Hematopoietic multipotent progenitor cell treated with erythropoietin and hydrocortisone succinate and interleukin-3 and kit ligand, for 8 days (in vitro differentiated cells): ENCODE data around the gene MTCH1.

Experiments
- DNase-seq: peaks from one replicate; pipeline ENCODE4 v3.0.0-alpha.2; 2015

Gene MTCH1, protein sequence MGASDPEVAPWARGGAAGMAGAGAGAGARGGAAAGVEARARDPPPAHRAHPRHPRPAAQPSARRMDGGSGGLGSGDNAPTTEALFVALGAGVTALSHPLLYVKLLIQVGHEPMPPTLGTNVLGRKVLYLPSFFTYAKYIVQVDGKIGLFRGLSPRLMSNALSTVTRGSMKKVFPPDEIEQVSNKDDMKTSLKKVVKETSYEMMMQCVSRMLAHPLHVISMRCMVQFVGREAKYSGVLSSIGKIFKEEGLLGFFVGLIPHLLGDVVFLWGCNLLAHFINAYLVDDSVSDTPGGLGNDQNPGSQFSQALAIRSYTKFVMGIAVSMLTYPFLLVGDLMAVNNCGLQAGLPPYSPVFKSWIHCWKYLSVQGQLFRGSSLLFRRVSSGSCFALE

DNA sequence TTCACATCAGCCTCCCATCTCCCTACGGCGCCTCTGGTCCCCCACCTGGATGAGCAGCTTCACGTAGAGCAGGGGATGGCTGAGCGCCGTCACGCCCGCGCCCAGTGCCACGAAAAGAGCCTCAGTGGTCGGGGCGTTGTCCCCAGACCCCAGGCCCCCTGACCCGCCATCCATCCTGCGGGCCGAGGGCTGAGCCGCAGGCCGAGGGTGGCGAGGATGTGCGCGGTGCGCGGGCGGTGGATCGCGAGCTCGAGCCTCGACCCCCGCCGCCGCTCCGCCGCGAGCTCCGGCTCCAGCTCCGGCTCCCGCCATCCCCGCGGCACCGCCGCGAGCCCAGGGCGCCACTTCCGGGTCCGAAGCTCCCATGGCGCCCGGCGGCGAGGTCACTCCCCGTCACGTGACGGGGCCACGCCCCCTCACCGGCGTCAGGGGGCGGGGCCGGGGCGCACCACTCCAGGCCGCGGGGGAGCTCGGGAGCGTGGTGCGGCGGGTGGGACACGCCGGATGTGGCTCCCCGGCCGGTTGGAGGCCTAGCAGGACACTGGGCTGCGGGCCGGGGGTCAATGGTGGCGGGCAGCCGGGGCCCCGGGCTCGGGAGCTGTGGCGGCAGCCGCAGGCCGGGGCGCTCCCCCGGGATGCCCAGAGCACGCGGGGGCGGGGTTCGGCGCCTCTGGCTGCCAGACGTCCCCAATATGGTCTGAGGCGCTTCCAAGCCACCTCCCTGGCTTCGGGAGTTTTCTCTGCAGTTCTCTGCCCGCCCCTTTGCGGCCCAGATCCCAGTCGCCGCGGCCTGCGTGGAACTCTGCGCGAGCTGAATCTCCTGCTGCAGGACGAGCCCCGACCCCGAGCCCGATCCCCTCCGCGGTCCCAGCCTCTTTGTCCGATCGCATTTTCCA is at the start of gene MTCH1:
TSS of gene MTCH1 (minus strand) at position 389 of the 896 bp plus-strand sequence. CDS start at position 366, 23 bp downstream.
- DNase-seq: peak; percentile 90

DNA sequence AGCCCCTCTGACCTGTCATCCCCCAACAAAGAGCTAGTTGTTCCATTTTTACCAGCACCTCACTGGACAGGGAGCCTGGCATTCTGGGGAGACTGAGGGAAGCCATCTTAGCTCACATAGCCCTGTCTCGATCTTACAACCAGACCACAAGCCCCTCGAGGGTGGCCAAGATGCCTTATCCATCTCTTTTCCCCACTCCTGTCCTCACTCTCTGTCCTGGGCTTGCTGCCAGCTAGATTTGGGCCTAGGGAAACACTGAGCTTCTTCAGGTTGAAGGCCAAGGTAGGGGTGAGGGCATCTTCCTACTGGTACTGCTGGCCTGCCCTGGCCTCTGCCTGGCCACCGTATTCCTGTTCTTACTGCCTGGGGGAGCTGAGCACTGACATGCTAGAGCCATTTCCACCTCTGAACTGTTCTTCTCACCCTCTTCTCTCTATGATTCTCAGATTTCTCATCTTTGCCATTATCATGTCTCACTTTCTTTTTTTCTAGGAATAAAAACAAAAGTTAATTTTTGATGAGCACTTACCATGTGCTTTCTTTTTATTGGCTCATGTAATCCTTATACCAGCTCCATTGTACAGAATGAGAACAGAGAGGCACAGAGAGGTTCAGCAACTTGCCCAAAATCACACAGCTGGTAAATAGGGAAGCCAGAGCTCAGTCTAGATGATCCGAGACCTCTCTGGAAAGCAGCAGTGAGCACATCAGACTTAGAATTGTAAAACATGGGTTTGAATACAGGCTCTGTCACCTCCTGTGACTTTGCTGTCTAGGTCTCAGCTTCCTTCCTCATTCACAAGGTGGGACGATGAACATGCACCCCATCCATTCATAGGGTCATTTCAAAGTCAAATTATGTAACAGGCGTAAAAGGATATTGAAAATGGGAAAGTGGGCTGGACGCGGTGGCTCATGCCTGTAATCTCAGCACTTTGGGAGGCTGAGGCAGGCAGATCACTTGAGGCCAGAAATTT is 48.1 kb upstream of the MTCH1 start:
- DNase-seq: no peak

DNA sequence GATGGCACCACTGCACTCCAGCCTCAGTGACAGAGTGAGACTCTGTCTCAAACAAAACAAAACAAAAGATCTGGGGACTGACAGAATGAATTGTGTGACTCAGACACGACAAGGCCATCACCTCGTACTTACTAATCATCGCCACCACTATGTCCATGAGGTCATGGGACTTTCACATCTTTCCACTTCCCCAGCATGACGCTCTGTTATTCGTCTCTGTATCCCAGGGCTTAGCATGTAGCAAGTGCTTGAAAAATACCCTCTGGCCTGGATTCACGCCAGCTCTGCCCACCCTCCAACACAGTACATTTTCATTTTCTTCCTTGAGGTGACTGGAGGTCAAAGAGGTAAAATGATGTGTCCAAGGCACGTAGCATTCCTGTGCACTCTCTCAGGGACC is 47.3 kb upstream of the MTCH1 start:
- DNase-seq: no peak

DNA sequence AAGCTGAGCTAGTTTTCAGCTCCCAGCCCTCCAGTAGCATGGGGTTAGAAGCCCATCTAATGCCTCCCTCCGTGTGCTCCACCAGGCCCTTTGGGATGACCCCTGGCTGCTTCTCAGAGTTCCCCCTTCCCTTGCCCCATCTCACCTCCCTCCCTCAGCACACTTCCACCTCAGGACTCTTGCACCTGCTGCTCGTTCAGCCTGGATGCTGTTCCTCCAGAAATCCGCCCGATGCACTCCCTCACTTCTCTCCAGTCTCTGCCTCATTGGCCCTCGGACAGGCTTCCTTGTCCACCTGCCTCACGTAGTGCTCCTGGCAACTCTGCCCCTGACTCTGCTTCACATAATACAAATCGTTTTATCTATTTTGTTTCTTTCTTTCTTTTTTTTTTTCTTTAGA is 46.2 kb upstream of the MTCH1 start:
- no peak for DNase-seq

DNA sequence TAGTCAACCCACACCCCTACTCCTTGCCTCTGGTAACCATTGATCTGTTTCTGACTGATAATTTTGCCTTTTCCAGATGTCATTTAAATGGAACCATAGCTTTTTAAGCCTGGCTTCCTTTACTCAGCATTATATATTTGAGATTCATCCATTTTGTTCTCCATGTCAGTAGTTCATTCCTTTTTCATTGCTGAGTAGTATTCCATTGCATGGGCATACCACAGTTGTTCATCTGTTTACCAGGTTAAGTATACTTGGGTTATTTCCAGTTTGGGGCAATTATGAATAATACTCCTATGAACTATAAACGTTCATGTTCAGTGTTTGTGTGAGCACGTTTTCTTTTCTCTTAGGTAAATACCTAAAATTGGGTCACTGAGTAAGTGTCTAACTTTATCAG is 44.6 kb upstream of the MTCH1 start:
- DNase-seq: no peak

DNA sequence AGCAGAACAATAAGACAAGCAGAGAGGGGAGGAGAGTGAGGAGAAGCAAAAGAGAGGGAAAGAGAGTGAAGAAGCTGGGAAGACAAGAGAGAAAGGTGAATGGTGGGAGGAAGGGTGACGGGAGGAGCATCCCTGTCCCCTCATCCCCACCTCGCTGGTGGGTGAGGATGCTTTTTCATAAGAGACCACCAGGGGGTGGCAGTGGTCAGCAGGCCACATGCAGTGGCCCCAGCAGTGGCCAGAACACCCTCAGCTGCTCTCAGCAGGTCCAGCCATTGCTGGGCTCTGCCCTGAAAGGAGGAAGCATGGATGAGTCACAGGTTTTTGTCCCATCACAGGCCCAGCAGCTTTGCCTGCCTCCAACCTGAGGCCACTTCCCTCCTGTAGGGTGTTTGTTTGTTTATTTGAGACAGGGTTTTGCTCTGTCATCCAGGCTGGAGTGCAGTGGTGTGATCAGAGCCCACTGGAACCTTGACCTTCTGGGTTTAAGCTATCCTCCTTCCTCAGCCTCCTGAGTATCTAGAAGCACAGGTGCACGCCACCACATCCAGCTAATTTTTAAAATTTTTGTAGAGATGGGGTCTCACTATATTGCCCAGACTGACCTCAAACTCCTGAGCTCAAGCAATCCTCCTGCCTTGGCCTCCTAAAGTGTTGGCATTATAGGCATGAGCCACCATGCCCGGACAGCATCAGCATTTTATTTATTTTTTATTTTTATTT is 43.4 kb upstream of the MTCH1 start:
- peak; percentile 88 for DNase-seq

DNA sequence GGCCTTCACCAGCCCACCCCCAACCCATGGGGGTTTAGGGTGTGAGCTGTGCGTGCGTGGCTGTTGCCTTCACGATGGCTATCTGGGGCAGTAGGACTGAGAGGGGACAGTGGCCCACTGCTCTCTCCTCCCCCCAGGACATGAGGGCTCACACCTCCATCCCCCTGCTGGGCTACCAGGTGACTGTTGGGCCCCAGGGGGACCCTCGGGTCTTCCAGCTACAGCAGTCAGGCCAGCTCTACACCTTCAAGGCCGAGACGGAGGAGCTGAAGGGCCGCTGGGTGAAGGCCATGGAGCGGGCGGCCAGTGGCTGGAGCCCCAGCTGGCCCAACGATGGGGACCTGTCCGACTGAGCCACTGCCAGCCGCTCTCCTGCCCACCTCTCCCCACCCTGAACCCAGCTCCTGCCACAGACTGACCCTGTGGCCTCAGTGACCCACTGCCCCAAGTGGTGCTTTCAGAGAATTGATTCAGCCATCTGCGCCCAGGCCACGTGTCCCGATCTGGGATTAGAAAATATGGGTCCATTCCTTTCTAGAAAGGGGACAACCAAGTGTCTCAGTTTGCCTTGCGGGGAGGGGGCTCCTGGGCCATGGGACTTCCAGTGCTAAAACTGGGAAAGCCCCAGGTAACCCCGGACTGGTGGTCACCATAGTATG is 41.9 kb upstream of the MTCH1 start:
- DNase-seq: no peak

DNA sequence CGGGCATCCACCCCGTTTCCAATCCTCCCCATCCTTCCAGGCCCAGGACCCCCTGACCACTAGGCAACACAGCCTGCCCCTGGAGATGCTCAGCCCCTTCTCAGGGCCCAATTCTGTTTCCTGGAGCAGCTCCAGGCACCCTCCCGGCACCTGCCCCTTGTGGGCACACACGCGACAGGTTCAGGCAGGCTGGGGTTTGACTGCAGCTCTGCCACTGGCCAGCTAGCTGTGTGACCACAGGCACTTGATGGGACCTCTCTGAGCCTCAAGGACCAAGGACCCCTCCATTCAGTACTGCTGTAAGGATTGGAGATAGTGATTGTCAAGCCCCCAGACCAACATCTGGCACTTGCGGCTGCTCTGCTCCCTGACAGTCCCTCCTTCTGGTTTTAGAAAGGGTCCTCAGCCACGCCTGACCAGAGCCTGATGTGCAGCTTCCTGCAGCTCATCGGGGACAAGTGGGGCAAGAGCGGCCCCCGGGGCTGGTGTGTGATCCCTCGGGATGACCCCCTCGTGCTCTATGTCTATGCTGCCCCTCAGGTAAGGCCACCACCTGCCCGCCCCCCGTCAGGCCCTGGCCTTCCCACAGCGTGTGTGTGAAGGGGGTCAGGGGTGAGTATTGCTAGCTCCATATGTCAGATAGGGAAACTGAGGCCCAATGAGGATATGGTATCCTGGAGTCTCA is 41.2 kb upstream of the MTCH1 start:
- DNase-seq: no peak

DNA sequence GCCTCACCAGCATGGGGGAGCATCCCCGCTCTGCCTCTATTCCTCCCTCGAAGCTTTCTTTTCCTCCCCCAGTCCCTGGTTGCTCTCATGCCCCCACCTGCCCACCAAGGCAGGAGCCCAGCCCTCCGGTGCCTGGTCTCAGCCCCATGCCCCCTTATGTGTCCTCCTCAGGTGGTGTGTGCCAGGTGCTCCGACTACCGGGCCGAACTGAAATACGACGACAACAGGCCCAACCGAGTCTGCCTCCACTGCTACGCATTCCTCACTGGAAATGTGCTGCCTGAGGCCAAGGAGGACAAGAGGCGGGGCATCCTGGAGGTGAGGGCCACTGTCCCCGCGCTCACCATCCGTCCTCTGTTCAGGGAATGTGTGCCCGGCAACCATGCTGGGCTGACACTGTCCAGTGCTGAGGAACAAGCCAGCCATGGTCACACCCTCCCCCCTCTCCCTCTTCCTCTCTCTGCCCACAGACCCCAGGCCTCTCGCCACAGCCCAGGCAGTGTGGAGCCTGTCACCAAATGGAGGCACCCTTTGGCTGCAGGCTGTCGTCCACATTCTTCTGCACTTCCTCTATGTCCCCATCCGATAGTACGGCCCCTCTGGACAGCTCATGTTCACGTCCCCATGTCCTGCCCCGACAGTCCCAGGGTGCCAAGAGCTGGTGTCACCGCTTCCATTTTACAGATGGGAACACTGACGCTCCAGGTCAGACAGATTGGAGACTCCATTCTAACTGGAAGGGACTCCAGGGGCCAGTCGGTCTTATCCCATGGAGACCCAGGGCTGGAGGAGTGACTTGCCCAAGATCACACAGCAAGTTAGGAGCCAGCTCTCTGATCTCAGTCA is 39.8 kb upstream of the MTCH1 start:
- no peak for DNase-seq

DNA sequence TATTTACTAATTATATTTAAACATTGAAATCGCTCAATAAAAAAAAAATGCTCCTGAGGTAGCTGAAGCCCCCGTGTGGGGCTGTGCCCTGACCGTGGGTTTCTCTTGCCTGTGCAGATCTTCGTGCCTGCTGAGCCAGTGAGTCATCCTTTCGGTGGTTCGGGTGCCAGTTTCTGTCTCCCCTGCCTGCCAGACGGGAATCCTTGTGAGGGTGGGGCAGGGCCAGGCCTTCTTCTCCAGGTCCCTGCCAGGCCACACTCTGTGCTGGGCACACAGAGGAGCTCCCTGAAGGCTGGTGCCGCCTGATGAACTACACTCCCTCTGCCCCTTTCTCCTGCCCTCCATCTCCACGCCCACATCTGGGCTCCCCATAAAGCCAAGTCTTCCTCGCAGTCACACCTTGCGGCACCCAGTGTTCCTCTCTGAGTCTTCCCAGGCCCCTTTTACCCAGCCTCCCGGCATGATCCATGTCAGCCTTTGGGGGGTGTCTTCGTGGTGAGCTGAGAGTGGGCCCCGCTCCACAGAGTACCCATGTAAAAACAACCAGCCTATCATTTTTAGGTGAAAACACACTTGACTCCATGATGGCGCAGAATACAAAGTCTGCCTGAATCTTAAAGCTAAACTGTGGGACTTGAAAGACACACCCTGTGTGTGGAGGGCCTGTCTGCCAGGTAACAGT is 38.8 kb upstream of the MTCH1 start:
- DNase-seq: peak; percentile 67

DNA sequence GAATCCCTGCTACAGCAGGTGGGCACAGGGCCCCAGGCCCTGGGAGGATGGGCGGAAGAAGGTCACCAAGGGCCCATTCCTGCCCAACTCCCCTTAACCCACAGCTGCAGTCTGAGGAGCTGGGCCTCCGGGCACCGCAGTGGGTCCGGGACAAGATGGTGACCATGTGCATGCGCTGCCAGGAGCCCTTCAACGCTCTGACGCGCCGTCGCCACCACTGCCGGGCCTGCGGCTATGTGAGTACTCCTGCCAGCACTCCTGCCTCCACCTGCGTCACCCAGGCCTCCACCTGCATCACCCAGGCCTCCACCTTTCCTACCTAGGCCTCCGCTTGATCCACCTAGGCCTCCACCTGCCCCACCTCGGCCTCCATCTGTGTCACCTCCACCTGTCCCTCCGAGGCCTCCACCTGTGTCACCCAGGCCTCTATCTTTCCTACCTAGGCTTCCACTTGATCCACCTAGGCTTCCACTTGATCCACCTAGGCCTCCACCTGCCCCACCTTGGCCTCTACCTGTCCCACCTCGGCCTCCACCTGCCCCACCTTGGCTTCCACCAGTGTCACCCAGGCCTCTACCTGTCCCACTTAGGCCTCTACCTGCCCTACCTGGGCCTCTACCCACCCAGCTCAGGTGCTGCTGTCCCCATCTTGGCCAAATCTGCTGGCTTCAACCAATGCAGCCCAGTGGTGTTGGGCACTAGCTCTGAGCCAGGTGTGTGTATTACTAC is 36.3 kb upstream of the MTCH1 start:
- DNase-seq: no peak

DNA sequence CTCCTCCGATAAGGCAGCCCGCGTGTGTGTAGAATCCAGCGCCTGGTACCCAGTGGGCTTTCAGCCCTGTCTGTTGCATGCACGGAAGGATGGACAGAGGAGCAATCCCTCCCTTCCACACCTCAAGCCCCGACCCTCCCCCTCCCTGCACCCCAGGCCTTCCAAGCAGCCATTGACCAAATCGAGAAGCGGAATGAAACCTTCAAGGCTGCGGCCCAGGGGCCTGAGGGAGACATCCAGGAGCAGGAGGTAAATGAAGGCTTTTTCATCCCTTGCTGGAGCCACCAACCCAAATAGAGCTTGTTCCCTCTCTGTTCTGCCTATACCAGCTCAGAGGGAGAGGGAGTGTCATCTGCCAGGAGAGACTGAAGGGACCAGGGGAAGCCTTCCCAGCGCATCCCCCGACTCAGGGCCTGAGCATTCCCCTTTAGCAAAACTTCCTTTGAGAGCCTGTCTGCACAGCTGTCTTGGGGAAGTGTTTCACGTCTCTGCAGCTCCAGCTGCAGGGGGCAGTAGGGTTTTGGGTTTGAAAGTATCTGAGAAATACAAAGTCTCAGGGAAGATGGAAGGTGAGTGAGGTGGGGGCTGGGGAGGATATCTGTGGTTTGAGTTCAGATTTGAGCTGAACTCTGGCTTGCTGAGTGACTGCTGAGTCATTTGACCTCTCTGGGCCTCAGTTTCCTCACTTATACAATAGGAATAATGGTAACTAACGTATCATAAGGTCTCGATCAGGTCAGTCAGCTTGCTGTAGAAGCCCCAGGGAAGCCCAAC is 35.5 kb upstream of the MTCH1 start:
- DNase-seq: peak; percentile 81

DNA sequence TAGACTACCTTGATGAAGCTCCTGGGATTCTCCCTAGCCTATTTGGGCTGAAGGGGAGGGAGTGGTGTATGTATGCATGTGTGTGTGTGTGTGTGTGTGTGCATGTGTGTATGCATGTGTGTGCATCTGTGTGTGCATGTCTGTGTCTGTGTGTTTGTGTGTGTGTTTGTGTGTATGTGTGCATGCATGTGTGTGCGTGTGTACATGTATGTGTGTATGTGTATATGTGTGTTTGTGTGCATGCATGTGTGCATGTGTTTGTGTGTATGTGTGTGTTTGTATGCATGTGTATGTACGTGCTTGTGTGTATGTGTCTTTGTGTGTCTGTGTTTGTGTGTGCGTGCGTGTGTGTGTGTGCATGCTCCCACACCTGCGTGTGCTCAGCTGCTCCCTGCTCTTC is 34.8 kb upstream of the MTCH1 start:
- no peak for DNase-seq

DNA sequence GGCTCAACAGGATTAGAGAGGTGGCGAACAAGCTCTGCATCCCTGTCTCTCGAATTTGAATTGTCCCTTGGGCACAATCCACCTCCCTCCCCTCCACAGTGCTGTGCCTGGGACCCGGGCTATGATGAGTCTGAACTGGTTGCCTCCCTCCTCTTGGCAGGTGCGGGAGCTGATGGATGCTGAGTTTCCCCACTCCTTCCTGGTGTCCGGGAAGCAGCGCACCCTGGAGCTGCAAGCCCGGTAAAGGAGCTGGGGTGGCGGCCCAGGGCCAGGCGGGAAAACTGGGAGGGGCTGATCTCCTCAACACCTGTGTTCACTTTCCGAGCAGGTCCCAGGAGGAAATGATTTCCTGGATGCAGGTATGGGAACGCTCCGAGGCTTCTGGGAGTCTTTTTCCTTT is 34.4 kb upstream of the MTCH1 start:
- no peak for DNase-seq

DNA sequence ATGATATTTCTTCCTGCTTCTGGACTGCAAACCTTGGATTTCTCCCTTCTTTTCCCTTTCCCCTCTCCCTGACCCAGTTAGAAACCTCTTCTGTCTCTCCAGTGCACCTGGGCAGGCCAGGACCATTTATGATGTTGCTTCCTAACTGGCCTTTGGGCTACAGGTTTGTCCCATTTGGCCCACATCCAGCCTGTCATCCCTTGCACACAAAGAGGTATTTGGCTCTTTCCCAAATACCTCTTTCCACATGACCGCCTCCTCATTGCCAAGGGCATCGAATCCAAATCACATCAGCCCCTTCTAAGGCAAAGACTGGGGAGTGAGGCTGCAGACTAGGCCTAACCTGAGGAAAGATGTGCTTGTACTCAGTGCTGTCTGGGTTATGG is 33.1 kb upstream of the MTCH1 start:
- DNase-seq: peak; percentile 31

DNA sequence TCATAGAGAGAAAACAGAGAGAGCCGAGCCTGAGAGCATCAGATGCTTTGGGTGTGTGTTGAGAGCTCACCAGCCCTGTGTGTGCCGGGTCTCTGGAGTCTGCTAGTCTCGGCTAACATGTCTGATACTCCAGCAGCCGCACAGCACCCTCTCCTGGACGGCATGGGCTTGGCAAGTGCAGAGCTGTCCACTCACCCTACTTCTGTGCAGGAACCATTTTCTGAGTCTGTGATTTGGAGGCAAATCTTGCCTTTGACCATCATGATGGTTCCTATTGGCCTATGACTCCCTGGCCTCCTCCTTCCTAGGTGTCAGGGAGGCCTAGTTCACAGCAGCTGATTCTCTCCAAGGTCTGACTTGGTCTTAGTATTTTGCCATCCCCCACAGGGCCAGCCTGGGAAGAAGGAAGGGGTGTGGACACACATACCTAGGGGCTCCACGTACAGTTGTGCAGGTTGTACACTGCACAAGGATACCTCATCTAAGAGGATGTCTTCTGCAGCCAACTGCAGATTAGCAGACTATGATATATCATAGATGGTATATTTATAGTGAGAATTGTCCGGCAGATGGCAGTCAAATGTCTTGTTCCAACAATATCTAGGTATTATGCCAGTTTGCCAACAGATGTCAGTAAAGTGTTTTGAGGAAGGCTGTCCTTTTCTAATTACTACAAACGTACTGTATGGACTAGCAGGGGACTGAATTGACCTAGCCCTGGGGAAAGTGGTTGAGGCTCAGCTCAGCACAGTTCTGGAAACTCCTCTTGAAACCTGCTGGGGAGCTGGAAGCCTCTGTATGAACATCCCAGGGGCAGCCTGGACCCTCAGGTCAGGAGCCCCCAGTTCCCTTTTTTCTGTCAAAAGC is 32.4 kb upstream of the MTCH1 start:
- peak; percentile 95 for DNase-seq
